SK-N-SH (cell line): ENCODE results near the gene ZNF503. TPM values are rescaled to one million over a fixed set of nuclear protein-coding genes. Genes with fewer than 3 reads are reported as not detected.

Experiments
- CTCF ChIA-PET: fragments of 300-600, 350-600 bp; formaldehyde crosslinking; extraction: SDS; loops from one replicate; lab custom pipeline; 2021; lab: Yijun Ruan, JAX
- POLR2A ChIA-PET: fragments of 350-600 bp; sonication (Branson Sonifier 250); formaldehyde crosslinking; extraction: SDS; loops from one replicate; lab custom pipeline; 2020; ENCODE audit warnings: antibody characterized with exemption, inconsistent platforms; lab: Yijun Ruan, JAX
- DNase-seq: peaks from one replicate; pipeline ENCODE4 v3.0.0; 2012
- H2AFZ ChIP-seq: fragments of 200-600 bp; sonication (generic); 2 replicates; pipeline ENCODE4 v1.8.1; 2016; ENCODE audit warnings: antibody characterized with exemption, mild to moderate bottlenecking, low read depth
- H3F3A ChIP-seq: fragments of 200-600 bp; sonication (generic); replicated peaks from 2 replicates; pipeline ENCODE3; 2016; ENCODE audit warnings: antibody characterized with exemption, mild to moderate bottlenecking; ENCODE audit not compliant: insufficient read depth
- H3K27ac ChIP-seq, 2 experiments: fragments of 200-500 bp in 1 of 2; fragments of 200-600 bp in 1 of 2; sonication (Bioruptor generic) in 1 of 2; sonication (generic), shearing (Covaris generic) in 1 of 2; 2 replicates each; pipeline versions ENCODE4 v1.5.1 to v1.6.1; 2014 to 2016; ENCODE audit warnings: low read depth in 2 of 2, inconsistent platforms in 1 of 2, low read length in 1 of 2, mild to moderate bottlenecking in 1 of 2, mixed read lengths in 1 of 2
- H3K27me3 ChIP-seq: fragments of 200-600 bp; sonication (generic), shearing (Covaris generic); 2 replicates; pipeline ENCODE4 v1.6.1; 2016; ENCODE audit warnings: mixed run types; ENCODE audit not compliant: insufficient read depth
- H3K36me3 ChIP-seq, 2 experiments: fragments of 200-500 bp in 1 of 2; fragments of 200-600 bp in 1 of 2; sonication (Bioruptor generic) in 1 of 2; sonication (generic) in 1 of 2; replicated peaks in 1 of 2; 2 replicates each; pipeline versions ENCODE3 to v1.5.1; 2014 to 2016; ENCODE audit warnings: low read length in 1 of 2, mild to moderate bottlenecking in 1 of 2; ENCODE audit not compliant: insufficient read depth in 2 of 2, control insufficient read depth in 1 of 2
- H3K4me1 ChIP-seq, 2 experiments: fragments of 200-500 bp in 1 of 2; fragments of 200-600 bp in 1 of 2; sonication (Bioruptor generic) in 1 of 2; sonication (generic), shearing (Covaris generic) in 1 of 2; 2 replicates each; pipeline versions ENCODE4 v1.5.1 to v1.6.1; 2014 to 2016; ENCODE audit warnings: low read depth in 1 of 2, low read length in 1 of 2, mixed run types in 1 of 2; ENCODE audit not compliant: insufficient read depth in 2 of 2, control insufficient read depth in 1 of 2
- H3K4me2 ChIP-seq: fragments of 200-600 bp; sonication (generic), shearing (Covaris generic); 2 replicates; pipeline ENCODE4 v1.6.1; 2017; ENCODE audit warnings: mixed run types
- H3K4me3 ChIP-seq, 2 experiments: fragments of 200-500 bp in 1 of 2; fragments of 200-600 bp in 1 of 2; sonication (Bioruptor generic) in 1 of 2; sonication (generic), shearing (Covaris generic) in 1 of 2; 2 replicates each; pipeline versions ENCODE4 v1.5.1 to v1.8.1; 2014 to 2016; ENCODE audit warnings: low read depth in 2 of 2, inconsistent platforms in 1 of 2, low read length in 1 of 2, mild to moderate bottlenecking in 1 of 2, mixed read lengths in 1 of 2, moderate library complexity in 1 of 2
- H3K79me2 ChIP-seq: fragments of 200-600 bp; sonication (generic); 2 replicates; pipeline ENCODE4 v1.8.1; 2017; ENCODE audit warnings: mild to moderate bottlenecking; ENCODE audit not compliant: insufficient read depth
- H3K9ac ChIP-seq: fragments of 200-600 bp; sonication (generic); 2 replicates; pipeline ENCODE4 v1.6.1; 2017; ENCODE audit warnings: mixed run types
- H3K9me2 ChIP-seq: fragments of 200-600 bp; sonication (generic); 2 replicates; pipeline ENCODE4 v1.6.1; 2017; ENCODE audit warnings: mixed run types
- H3K9me3 ChIP-seq: fragments of 200-600 bp; sonication (generic); 2 replicates; pipeline ENCODE4 v1.6.1; 2017; ENCODE audit warnings: mixed run types, mild to moderate bottlenecking, moderate library complexity
- H4K20me1 ChIP-seq: fragments of 200-600 bp; sonication (generic); 2 replicates; pipeline ENCODE4 v1.6.1; 2017; ENCODE audit warnings: mild to moderate bottlenecking, mixed run types; ENCODE audit not compliant: insufficient read depth
- CHD2 ChIP-seq: fragments of 150-350 bp; IDR thresholded peaks from 2 replicates; pipeline ENCODE4 v1.6.1; 2018; ENCODE audit warnings: low read length; ENCODE audit not compliant: partially characterized antibody
- ELF1 ChIP-seq: IDR thresholded peaks from 2 replicates; pipeline ENCODE4 v1.4.0; 2012
- FOSL2 ChIP-seq: IDR thresholded peaks from 2 replicates; pipeline ENCODE4 v1.4.0; 2012; ENCODE audit warnings: low read depth, mild to moderate bottlenecking, moderate library complexity, borderline replicate concordance
- FOXM1 ChIP-seq: IDR thresholded peaks from 2 replicates; pipeline ENCODE4 v1.4.0; 2012; ENCODE audit warnings: low read depth, mild to moderate bottlenecking
- GABPA ChIP-seq: IDR thresholded peaks from 2 replicates; pipeline ENCODE4 v1.4.0; 2012; ENCODE audit warnings: low read depth, mild to moderate bottlenecking
- GATA2 ChIP-seq: sonication (generic); formaldehyde crosslinking; IDR thresholded peaks from 2 replicates; pipeline ENCODE4 v1.5.0; 2020; ENCODE audit warnings: mild to moderate bottlenecking, missing genetic modification reagents
- IRF3 ChIP-seq: fragments of 150-350 bp; IDR thresholded peaks from 2 replicates; pipeline ENCODE4 v1.6.1; 2016; ENCODE audit warnings: mild to moderate bottlenecking, low read depth, low read length
- MAX ChIP-seq: IDR thresholded peaks from 2 replicates; pipeline ENCODE4 v1.4.0; 2012; ENCODE audit warnings: low read depth
- MEF2A ChIP-seq: IDR thresholded peaks from 2 replicates; pipeline ENCODE4 v1.4.0; 2012; ENCODE audit warnings: low read depth, borderline replicate concordance
- MXI1 ChIP-seq: IDR thresholded peaks from 2 replicates; pipeline ENCODE4 v1.6.1; 2012; ENCODE audit warnings: mild to moderate bottlenecking, low read depth, low read length, improper control_type of control experiment
- PBX3 ChIP-seq: IDR thresholded peaks from 2 replicates; pipeline ENCODE4; 2012
- POLR2AphosphoS5 ChIP-seq: IDR thresholded peaks from 2 replicates; pipeline ENCODE4 v1.6.1; 2012; ENCODE audit warnings: low read depth, low read length
- RFX5 ChIP-seq: IDR thresholded peaks from 2 replicates; pipeline ENCODE4 v1.6.1; 2012; ENCODE audit warnings: mild to moderate bottlenecking, improper control_type of control experiment, low read length
- RXRA ChIP-seq: IDR thresholded peaks from 2 replicates; pipeline ENCODE4 v1.4.0; 2012; ENCODE audit warnings: low read depth, mild to moderate bottlenecking, borderline replicate concordance
- SIN3A ChIP-seq: IDR thresholded peaks from 2 replicates; pipeline ENCODE4 v1.6.1; 2012; ENCODE audit warnings: low read depth, mild to moderate bottlenecking, low read length, moderate library complexity, borderline replicate concordance
- TAF1 ChIP-seq: IDR thresholded peaks from 2 replicates; pipeline ENCODE4 v1.6.1; 2012; ENCODE audit warnings: low read depth, mild to moderate bottlenecking, low read length, moderate library complexity, borderline replicate concordance
- TCF12 ChIP-seq: IDR thresholded peaks from 2 replicates; pipeline ENCODE4 v1.4.0; 2012
- TEAD4 ChIP-seq: IDR thresholded peaks from 2 replicates; pipeline ENCODE4 v1.4.0; 2012; ENCODE audit warnings: mild to moderate bottlenecking, borderline replicate concordance; ENCODE audit not compliant: insufficient read depth
- USF1 ChIP-seq: IDR thresholded peaks from 2 replicates; pipeline ENCODE4 v1.4.0; 2012; ENCODE audit warnings: low read depth, borderline replicate concordance
- YY1 ChIP-seq: IDR thresholded peaks from 2 replicates; pipeline ENCODE4 v1.4.0; 2012; ENCODE audit warnings: low read depth, mild to moderate bottlenecking
- WGBS: methylation state at CpG from one replicate; pipeline ENCODE4 v1.1.6; 2017; ENCODE audit warnings: low lambda C conversion rate; 5-methylcytosine and 5-hydroxymethylcytosine counted together
- polyA plus RNA-seq, 3 experiments: library from polyadenylated mRNA; depleted of rRNA; stranded (reverse); fragments of >200 nt; gene quantifications; 2 replicates each; pipeline ENCODE4 v1.2.3, GENCODE V29; 2012

The ZNF503 gene
- polyA plus RNA-seq, 1 of the 3 experiments (the other 2 are of a cell fraction): 5.9 TPM

GRCh38 chr10:75367901-75368300 is 33.7 kb downstream of the ZNF503 start (continued):
- TF ChIP-seq USF1 (no peak), POLR2AphosphoS5 (no peak), PBX3 (no peak)
- TF ChIP-seq, all 33 proteins: peak for 0

GRCh38 chr10:75367021-75367487 is 34.5 kb downstream of the ZNF503 start:
- H3K9ac ChIP-seq: no peak overlapping the region
- ChIA-PET CTCF (interaction anchor here (0.6 kb wide), 1 partner anchor 403 kb away, joined by 3 read pairs; no protein-coding TSS in a partner anchor), POLR2A (no interaction called here)
- H2AFZ ChIP-seq: no peak overlapping the region
- H3K4me3 ChIP-seq: no peak overlapping the region
- H3K27me3 ChIP-seq: no peaks in the 10 kb centered on the region; the same call in 1 of the 2 replicates
- 78% methylated on average over 8 of the region's 8 CpGs for whole genome bisulfite sequencing
- H4K20me1 ChIP-seq: no peaks in the 10 kb centered on the region
- H3K4me1 ChIP-seq: peaks cover 0 to 5% of the 10 kb centered on the region in 2 experiments; a peak in 1 of 4 replicates
- no peaks in the 10 kb centered on the region for H3K79me2 ChIP-seq
- H3F3A ChIP-seq: no peaks in the 10 kb centered on the region
- TF ChIP-seq MEF2A (no peak), TEAD4 (no peak), YY1 (no peak), MAX (no peak), GATA2 (CRISPR knock-in tag) (no peak), RFX5 (no peak)
- no peak overlapping the region for H3K27ac ChIP-seq
- H3K4me2 ChIP-seq: no peak overlapping the region
- no peak for DNase-seq
- no peaks in the 10 kb centered on the region for H3K9me3 ChIP-seq
- H3K9me2 ChIP-seq: no peaks in the 10 kb centered on the region
- H3K36me3 ChIP-seq: no peaks in the 10 kb centered on the region

GRCh38 chr10:75363431-75363830 is 38.1 kb downstream of the ZNF503 start:
- no peaks in the 10 kb centered on the region for H4K20me1 ChIP-seq
- POLR2A ChIA-PET: no interaction called here

More at GRCh38 chr10:75363431-75363830, 38.1 kb downstream of the ZNF503 start:
- H3K4me1 ChIP-seq: peaks cover 0 to 5% of the 10 kb centered on the region in 2 experiments; a peak in 2 of 4 replicates
- no peak for TF ChIP-seq USF1
- TF ChIP-seq POLR2AphosphoS5: no peak
- no peak for TF ChIP-seq RXRA
- TF ChIP-seq IRF3: no peak
- TF ChIP-seq TAF1: no peak
- TF ChIP-seq MEF2A: no peak
- TF ChIP-seq CHD2: no peak
- TF ChIP-seq FOXM1: no peak
- TF ChIP-seq YY1: no peak
- TF ChIP-seq SIN3A: no peak
- no peak for TF ChIP-seq GABPA
- TF ChIP-seq PBX3: no peak
- TF ChIP-seq FOSL2: no peak
- TF ChIP-seq MAX: no peak
- no peak for TF ChIP-seq MXI1
- TF ChIP-seq TCF12: no peak
- TF ChIP-seq ELF1: no peak
- H3K4me3 ChIP-seq: no peak overlapping the region
- no peak overlapping the region for H3K9ac ChIP-seq
- H2AFZ ChIP-seq: no peak overlapping the region
- no peaks in the 10 kb centered on the region for H3K9me2 ChIP-seq
- WGBS: 79% methylated on average over 4 of the region's 4 CpGs
- H3K9me3 ChIP-seq: no peaks in the 10 kb centered on the region
- CTCF ChIA-PET: interaction anchor here (1.5 kb wide), 1 partner anchor 19 kb away, joined by 3 read pairs; no protein-coding TSS in a partner anchor
- no peaks in the 10 kb centered on the region; the same call in 1 of the 2 replicates for H3K27me3 ChIP-seq
- no peak overlapping the region for H3K4me2 ChIP-seq
- H3F3A ChIP-seq: no peaks in the 10 kb centered on the region
- no peak for DNase-seq
- no peak overlapping the region for H3K27ac ChIP-seq
- no peaks in the 10 kb centered on the region for H3K79me2 ChIP-seq
- H3K36me3 ChIP-seq: no peaks in the 10 kb centered on the region
